Neural crest cell (in vitro differentiated cells): ENCODE measurements around the gene CDK5RAP2. TPM values are rescaled to one million over a fixed set of nuclear protein-coding genes. Genes with fewer than 3 reads are reported as not detected.

ENCODE experiments used
- DNase-seq: peaks from one replicate; pipeline ENCODE4 v3.0.0; 2021; ENCODE audit warnings: low read depth, mixed read lengths, low spot score
- H3K27ac Mint-ChIP-seq: one replicate; pipeline ENCODE4 v1.8.0; 2021; ENCODE audit warnings: mild to moderate bottlenecking, mixed read lengths; ENCODE audit not compliant: unreplicated experiment
- H3K27me3 Mint-ChIP-seq: 2 replicates; pipeline ENCODE4 v1.8.0; 2021; ENCODE audit warnings: low read depth, mild to moderate bottlenecking, mixed read lengths
- H3K36me3 Mint-ChIP-seq: 2 replicates; pipeline ENCODE4 v1.8.0; 2021; ENCODE audit warnings: low read depth, mild to moderate bottlenecking, mixed read lengths
- H3K4me1 Mint-ChIP-seq: 2 replicates; pipeline ENCODE4 v1.8.0; 2021; ENCODE audit warnings: mixed read lengths
- H3K4me3 Mint-ChIP-seq: one replicate; pipeline ENCODE4 v1.8.0; 2021; ENCODE audit warnings: mild to moderate bottlenecking, mixed read lengths
- H3K9me3 Mint-ChIP-seq: 2 replicates; pipeline ENCODE4 v1.8.0; 2021; ENCODE audit warnings: mixed read lengths
- CTCF ChIP-seq: fragments of 200-600 bp; sonication (generic); conservative IDR thresholded peaks from 2 replicates; pipeline ENCODE4 v1.5.0; 2021; ENCODE audit warnings: antibody characterized with exemption, mild to moderate bottlenecking
- total RNA-seq: library from RNA; stranded (reverse); gene quantifications from 2 replicates; pipeline ENCODE4 v1.2.1, GENCODE V29; 2021

The CDK5RAP2 gene
- total RNA-seq, 1 donor from 2014 or later = 116 TPM

GRCh38 chr9:120490888-120491595, 88.9 kb downstream of the CDK5RAP2 start:
- Mint-ChIP-seq H3K9me3 (peaks cover 2% of the 10 kb centered on the region), H3K36me3 (peaks cover 32% of the 10 kb centered on the region), H3K27ac (no peak overlapping the region), H3K4me3 (no peak overlapping the region), H3K27me3 (no peaks in the 10 kb centered on the region), H3K4me1 (no peaks in the 10 kb centered on the region)
- no peak for TF ChIP-seq CTCF
- no peak for DNase-seq

- H3K9me3 Mint-ChIP-seq = no peaks in the 10 kb centered on the region
- TF ChIP-seq CTCF = no peak
- H3K27ac Mint-ChIP-seq = no peak overlapping the region
- no peaks in the 10 kb centered on the region for H3K4me1 Mint-ChIP-seq
- H3K36me3 Mint-ChIP-seq = peaks cover 32% of the 10 kb centered on the region
- no peak overlapping the region for H3K4me3 Mint-ChIP-seq
- H3K27me3 Mint-ChIP-seq = no peaks in the 10 kb centered on the region
- no peak for DNase-seq
Measured at GRCh38 chr9:120486835-120487234, 93.1 kb downstream of the CDK5RAP2 start.

DNA sequence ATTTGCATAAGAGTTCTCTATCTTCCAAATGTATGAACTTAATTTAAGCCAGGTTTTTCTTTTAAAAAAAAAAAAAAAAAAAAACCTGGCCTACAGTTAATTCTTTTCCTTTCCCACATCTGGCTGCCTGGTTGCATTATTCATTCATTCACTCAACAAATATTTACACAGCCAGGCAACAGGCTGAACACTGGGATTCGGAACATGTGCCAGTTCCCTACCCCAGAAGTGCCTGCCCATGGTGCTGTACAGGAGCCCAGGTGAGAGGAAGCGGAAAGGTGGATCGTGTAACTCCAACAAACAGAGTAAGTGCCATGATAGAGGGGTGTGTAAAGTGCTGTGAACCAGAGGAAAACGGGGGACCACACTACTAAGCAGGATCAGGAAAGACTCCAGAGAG, 93.6 kb downstream of the CDK5RAP2 start:
- H3K27me3 Mint-ChIP-seq = no peaks in the 10 kb centered on the region
- no peaks in the 10 kb centered on the region for H3K4me1 Mint-ChIP-seq
- no peak for TF ChIP-seq CTCF
- H3K36me3 Mint-ChIP-seq = peaks cover 32% of the 10 kb centered on the region
- no peak overlapping the region for H3K27ac Mint-ChIP-seq
- no peaks in the 10 kb centered on the region for H3K9me3 Mint-ChIP-seq
- DNase-seq = no peak
- H3K4me3 Mint-ChIP-seq = no peak overlapping the region

DNA sequence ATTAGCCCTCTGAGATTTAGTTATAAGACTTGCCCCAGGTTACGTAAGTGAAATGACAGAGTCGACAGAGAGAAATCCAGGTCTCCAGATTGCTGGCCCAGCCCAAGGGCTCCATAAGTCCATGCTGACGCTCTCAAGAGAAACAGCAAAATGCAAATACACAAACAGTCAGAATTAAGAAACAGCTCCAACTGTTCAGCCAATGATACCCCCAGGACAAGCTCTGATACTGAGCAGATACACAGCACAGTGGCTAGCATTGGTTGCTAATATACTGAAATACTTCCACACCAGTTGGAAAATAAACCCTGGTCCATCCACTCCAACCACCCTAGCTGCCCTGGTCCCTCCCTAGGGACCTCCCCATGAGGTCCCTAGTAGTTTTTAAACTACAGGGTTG, 94.2 kb downstream of the CDK5RAP2 start:
- TF ChIP-seq CTCF = no peak
- Mint-ChIP-seq H3K27me3 (no peaks in the 10 kb centered on the region), H3K4me1 (peaks cover under 1% of the 10 kb centered on the region), H3K36me3 (peaks cover 32% of the 10 kb centered on the region), H3K4me3 (no peak overlapping the region), H3K9me3 (no peaks in the 10 kb centered on the region), H3K27ac (no peak overlapping the region)
- no peak for DNase-seq

DNA sequence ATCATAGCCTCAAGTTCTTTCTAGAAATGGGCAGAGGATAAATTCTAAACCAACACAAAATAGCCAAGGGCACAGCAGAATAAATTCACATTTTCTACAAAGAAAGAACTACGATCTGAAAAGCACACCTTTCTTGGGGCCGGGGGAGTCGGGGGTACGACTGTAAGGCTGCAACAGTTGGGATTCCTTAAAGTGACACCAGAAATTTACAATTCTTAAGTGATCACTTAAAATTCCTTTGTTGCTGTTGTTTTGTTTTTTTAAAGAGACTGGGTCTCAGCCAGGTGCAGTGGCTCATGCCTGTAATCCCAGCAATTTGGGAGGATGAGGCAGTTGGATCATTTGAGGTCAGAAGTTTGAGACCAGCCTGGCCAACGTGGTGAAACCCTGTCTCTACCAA, 95.8 kb downstream of the CDK5RAP2 start:
- peaks cover 11% of the 10 kb centered on the region for H3K4me1 Mint-ChIP-seq
- DNase-seq = no peak
- no peak overlapping the region for H3K4me3 Mint-ChIP-seq
- no peak overlapping the region for H3K27ac Mint-ChIP-seq
- peaks cover 24% of the 10 kb centered on the region for H3K36me3 Mint-ChIP-seq
- H3K27me3 Mint-ChIP-seq = no peaks in the 10 kb centered on the region
- TF ChIP-seq CTCF = no peak
- H3K9me3 Mint-ChIP-seq = no peaks in the 10 kb centered on the region
